HAP-1 (cell line): ENCODE results near the gene MEGF8.

Experiments used
- DNase-seq, 2 experiments: peaks; one replicate each; pipeline ENCODE4 v3.0.0-alpha.2; 2016 to 2020; ENCODE audit warnings: low spot score in 2 of 2
- H3K27me3 ChIP-seq: fragments of 250-450 bp; sonication (Bioruptor Pico); 2 replicates; pipeline ENCODE4 v1.5.1; 2020; ENCODE audit warnings: low read depth, mild to moderate bottlenecking, moderate library complexity
- H3K36me3 ChIP-seq: fragments of 250-450 bp; sonication (Bioruptor Pico); replicated peaks from 2 replicates; pipeline ENCODE4 v1.5.1; 2020; ENCODE audit warnings: mild to moderate bottlenecking
- H3K4me1 ChIP-seq: fragments of 250-450 bp; sonication (Bioruptor Pico); 2 replicates; pipeline ENCODE4 v1.5.1; 2020; ENCODE audit warnings: mild to moderate bottlenecking
- H3K4me3 ChIP-seq: fragments of 250-450 bp; sonication (Bioruptor Pico); 2 replicates; pipeline ENCODE4 v1.5.1; 2020; ENCODE audit warnings: mild to moderate bottlenecking, moderate library complexity
- H3K9me3 ChIP-seq: fragments of 250-450 bp; sonication (Bioruptor Pico); 2 replicates; pipeline ENCODE4 v1.5.1; 2020; ENCODE audit warnings: mild to moderate bottlenecking, moderate library complexity
- in situ Hi-C: fragments of 300-500 bp; cut with MboI; formaldehyde crosslinking; loops from 3 replicates; pipeline ENCODE4 v1.14.3; 2020; ENCODE audit warnings: low sequenced_read_pairs, inconsistent platforms, mixed read lengths

MEGF8 gene

GRCh38 chr19:42290523-42291434 is 34.7 kb upstream of the MEGF8 start:
- Histone ChIP-seq H3K36me3 (peaks cover 74% of the 10 kb centered on the region), H3K4me1 (peaks cover 1% of the 10 kb centered on the region), H3K4me3 (no peak overlapping the region), H3K9me3 (no peaks in the 10 kb centered on the region), H3K27me3 (no peaks in the 10 kb centered on the region)
- in situ Hi-C loops: no loop called here
- peak in 1 of 2 experiments; percentile 72 for DNase-seq

- H3K4me3 ChIP-seq: no peak overlapping the region
- in situ Hi-C loops: no loop called here
- H3K9me3 ChIP-seq: no peaks in the 10 kb centered on the region
- H3K27me3 ChIP-seq: no peaks in the 10 kb centered on the region
- no peak for DNase-seq
- peaks cover 74% of the 10 kb centered on the region for H3K36me3 ChIP-seq
- no peaks in the 10 kb centered on the region for H3K4me1 ChIP-seq
Measured at GRCh38 chr19:42291435-42291810, 34.0 kb upstream of the MEGF8 start.

- Histone ChIP-seq H3K4me3 (no peak overlapping the region), H3K4me1 (no peaks in the 10 kb centered on the region), H3K36me3 (peaks cover 74% of the 10 kb centered on the region), H3K27me3 (no peaks in the 10 kb centered on the region), H3K9me3 (no peaks in the 10 kb centered on the region)
- in situ Hi-C loops: no loop called here
- no peak for DNase-seq
Measured at GRCh38 chr19:42292042-42292960, 33.1 kb upstream of the MEGF8 start.

GRCh38 chr19:42292963-42293362 is 32.5 kb upstream of the MEGF8 start:
- Histone ChIP-seq H3K36me3 (peaks cover 68% of the 10 kb centered on the region), H3K4me1 (no peaks in the 10 kb centered on the region), H3K9me3 (no peaks in the 10 kb centered on the region), H3K4me3 (no peak overlapping the region), H3K27me3 (no peaks in the 10 kb centered on the region)
- in situ Hi-C loops: no loop called here
- DNase-seq: no peak

GRCh38 chr19:42293540-42293939 is 31.9 kb upstream of the MEGF8 start:
- DNase-seq: no peak
- in situ Hi-C loops: no loop called here

GRCh38 chr19:42293948-42294347 is 31.5 kb upstream of the MEGF8 start:
- H3K4me3 ChIP-seq: no peak overlapping the region
- peaks cover 62% of the 10 kb centered on the region for H3K36me3 ChIP-seq
- H3K4me1 ChIP-seq: no peaks in the 10 kb centered on the region
- in situ Hi-C loops: no loop called here
- no peaks in the 10 kb centered on the region for H3K27me3 ChIP-seq
- no peaks in the 10 kb centered on the region for H3K9me3 ChIP-seq
- DNase-seq: no peak

More at GRCh38 chr19:42293540-42293939, 31.9 kb upstream of the MEGF8 start:
- H3K27me3 ChIP-seq: no peaks in the 10 kb centered on the region
- no peaks in the 10 kb centered on the region for H3K4me1 ChIP-seq
- H3K36me3 ChIP-seq: peaks cover 64% of the 10 kb centered on the region
- no peaks in the 10 kb centered on the region for H3K9me3 ChIP-seq
- no peak overlapping the region for H3K4me3 ChIP-seq

- Histone ChIP-seq H3K36me3 (peaks cover 57% of the 10 kb centered on the region), H3K4me1 (no peaks in the 10 kb centered on the region), H3K4me3 (no peak overlapping the region), H3K9me3 (no peaks in the 10 kb centered on the region), H3K27me3 (no peaks in the 10 kb centered on the region)
- DNase-seq: no peak
- in situ Hi-C loops: no loop called here
Measured at GRCh38 chr19:42294471-42295137, 30.8 kb upstream of the MEGF8 start.

GRCh38 chr19:42295342-42295741 is 30.1 kb upstream of the MEGF8 start:
- Histone ChIP-seq H3K4me1 (no peaks in the 10 kb centered on the region), H3K27me3 (no peaks in the 10 kb centered on the region), H3K36me3 (peaks cover 54% of the 10 kb centered on the region), H3K9me3 (no peaks in the 10 kb centered on the region), H3K4me3 (no peak overlapping the region)
- in situ Hi-C loops: no loop called here
- DNase-seq: no peak

- Histone ChIP-seq H3K9me3 (no peaks in the 10 kb centered on the region), H3K36me3 (peaks cover 48% of the 10 kb centered on the region), H3K4me1 (no peaks in the 10 kb centered on the region), H3K27me3 (no peaks in the 10 kb centered on the region), H3K4me3 (no peak overlapping the region)
- in situ Hi-C loops: no loop called here
- peak; percentile 61 to 94 for DNase-seq
Measured at GRCh38 chr19:42295831-42296525, 29.5 kb upstream of the MEGF8 start.

GRCh38 chr19:42297039-42297438 is 28.4 kb upstream of the MEGF8 start:
- H3K9me3 ChIP-seq: no peaks in the 10 kb centered on the region
- no peak overlapping the region for H3K4me3 ChIP-seq
- no peaks in the 10 kb centered on the region for H3K27me3 ChIP-seq
- peaks cover 37% of the 10 kb centered on the region for H3K36me3 ChIP-seq
- in situ Hi-C loops: no loop called here
- peaks cover 5% of the 10 kb centered on the region; the same call in 1 of the 2 replicates for H3K4me1 ChIP-seq
- no peak for DNase-seq

GRCh38 chr19:42301646-42302203 is 23.7 kb upstream of the MEGF8 start, which contains the start of gene PRR19:
TSS of gene PRR19 (plus strand) at chr19:42302132. CDS start at chr19:42309585, 7,453 bp downstream.
- in situ Hi-C loops: loop anchor here (10.0 kb wide), 1 partner anchor 167 kb away; the partner anchor contains the start of gene POU2F2
- H3K36me3 ChIP-seq: 0 out of 2 replicates have a peak, but pooled peaks cover 10% of the 10 kb centered on the region
- H3K27me3 ChIP-seq: no peaks in the 10 kb centered on the region
- peaks cover 10% of the 10 kb centered on the region for H3K4me1 ChIP-seq
- H3K4me3 ChIP-seq: peak within 1 kb of the TSS; percentile 72
- no peak for DNase-seq
- no peaks in the 10 kb centered on the region for H3K9me3 ChIP-seq

- 0 out of 2 replicates have a peak, but pooled peaks cover 6% of the 10 kb centered on the region for H3K36me3 ChIP-seq
- no peak overlapping the region for H3K4me3 ChIP-seq
- no peaks in the 10 kb centered on the region for H3K27me3 ChIP-seq
- no peaks in the 10 kb centered on the region for H3K9me3 ChIP-seq
- in situ Hi-C loops: loop anchor here (10.0 kb wide), 1 partner anchor 168 kb away; the partner anchor contains the start of gene POU2F2
- peaks cover 10% of the 10 kb centered on the region for H3K4me1 ChIP-seq
- DNase-seq: no peak
Measured at GRCh38 chr19:42303101-42303464, 22.4 kb upstream of the MEGF8 start.
